ENCODE data around the gene SLC6A1.

The SLC6A1 gene

DNA sequence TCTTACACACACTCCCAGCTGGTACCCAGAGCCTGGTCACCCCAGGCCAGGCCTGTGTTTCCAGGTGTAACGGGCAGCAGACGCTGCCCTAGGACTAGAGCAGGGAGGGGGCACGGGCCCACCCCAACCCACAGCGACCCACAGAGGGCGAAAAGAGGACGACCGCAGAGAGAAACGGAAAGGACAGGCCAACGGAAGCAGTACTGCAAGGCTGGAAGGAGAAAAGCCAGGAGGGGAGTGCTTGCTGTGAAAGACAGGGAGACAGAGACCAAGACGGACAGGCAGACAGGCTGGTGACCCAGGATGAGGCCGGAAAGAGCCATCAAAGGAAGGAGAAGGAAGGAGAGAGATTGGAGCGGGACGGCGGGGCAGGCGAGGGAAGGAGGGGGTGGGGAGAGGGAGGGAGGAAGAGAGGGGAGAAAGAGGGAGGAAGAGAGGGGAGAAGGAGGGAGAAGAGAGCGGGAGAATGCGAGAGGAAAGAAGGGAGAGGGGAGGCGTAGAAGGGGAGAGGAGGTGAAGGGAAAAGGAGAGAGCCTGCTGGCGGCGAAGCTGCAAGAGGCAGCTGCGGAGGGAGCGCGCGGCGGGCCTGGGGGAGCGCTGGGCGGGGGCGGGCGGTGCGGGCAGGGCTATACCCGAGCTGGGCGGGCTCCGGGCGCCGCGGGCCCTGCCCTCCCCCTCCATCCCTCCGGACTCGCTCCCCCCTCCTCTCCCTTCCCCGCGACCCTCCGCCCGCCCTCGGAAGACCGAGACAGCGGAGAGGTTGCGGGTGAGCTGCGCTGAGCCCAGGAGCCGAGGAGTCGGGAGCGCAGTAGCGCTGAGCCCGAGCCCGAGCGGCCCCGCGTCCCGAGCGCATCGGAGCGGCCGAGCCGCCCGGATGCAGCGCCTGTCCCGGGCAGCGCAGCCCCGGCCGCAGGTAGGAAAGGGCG, at the start of gene SLC6A1:
Gene SLC6A1, plus strand, starts transcription at position 732 of the 926 bp plus-strand sequence. CDS start 24,464 bp downstream, outside the sequence.
- DNase-seq: no peak
- Histone ChIP-seq H3K27me3 (replicated peaks) (peaks cover 51% of the 10 kb centered on the region), H3K4me3 (ENCODE audit: low read depth, low read length) (peak within 1 kb of the TSS; percentile 41), H3K36me3 (replicated peaks) (no peaks in the 10 kb centered on the region), H3K27ac (no peak within 1 kb of the TSS)
- TF ChIP-seq, protein P1, sequence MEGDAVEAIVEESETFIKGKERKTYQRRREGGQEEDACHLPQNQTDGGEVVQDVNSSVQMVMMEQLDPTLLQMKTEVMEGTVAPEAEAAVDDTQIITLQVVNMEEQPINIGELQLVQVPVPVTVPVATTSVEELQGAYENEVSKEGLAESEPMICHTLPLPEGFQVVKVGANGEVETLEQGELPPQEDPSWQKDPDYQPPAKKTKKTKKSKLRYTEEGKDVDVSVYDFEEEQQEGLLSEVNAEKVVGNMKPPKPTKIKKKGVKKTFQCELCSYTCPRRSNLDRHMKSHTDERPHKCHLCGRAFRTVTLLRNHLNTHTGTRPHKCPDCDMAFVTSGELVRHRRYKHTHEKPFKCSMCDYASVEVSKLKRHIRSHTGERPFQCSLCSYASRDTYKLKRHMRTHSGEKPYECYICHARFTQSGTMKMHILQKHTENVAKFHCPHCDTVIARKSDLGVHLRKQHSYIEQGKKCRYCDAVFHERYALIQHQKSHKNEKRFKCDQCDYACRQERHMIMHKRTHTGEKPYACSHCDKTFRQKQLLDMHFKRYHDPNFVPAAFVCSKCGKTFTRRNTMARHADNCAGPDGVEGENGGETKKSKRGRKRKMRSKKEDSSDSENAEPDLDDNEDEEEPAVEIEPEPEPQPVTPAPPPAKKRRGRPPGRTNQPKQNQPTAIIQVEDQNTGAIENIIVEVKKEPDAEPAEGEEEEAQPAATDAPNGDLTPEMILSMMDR (IDR thresholded peaks at IDR 0.05; ENCODE audit: low read depth, low read length, missing control alignments): peak; percentile 37
- in situ Hi-C loops (cut with HindIII; ENCODE audit: low pct_ligation_motif_present, low sequenced_read_pairs): no loop called here

DNA sequence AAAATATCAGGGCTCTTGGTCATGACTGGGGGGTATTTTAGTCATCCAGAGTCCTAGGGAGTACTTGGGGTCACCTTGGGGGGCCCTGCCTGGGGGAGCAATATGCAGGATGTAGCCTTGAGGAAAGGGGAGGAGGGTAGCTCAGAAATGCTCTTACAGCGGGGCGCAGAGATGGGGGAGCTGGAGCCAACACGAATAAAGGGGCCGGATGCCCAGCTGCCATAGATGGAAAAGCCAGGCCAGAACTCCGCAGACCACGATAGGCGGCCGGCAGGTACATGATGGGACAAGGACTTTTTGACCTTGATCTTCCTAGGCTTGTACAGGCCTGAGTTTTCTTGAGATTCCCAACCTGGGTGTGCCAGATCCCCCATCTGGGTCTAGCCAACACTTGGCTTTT, 47.7 kb upstream of the SLC6A1 start:
- Histone ChIP-seq H3K27me3 (replicated peaks) (peaks cover 8% of the 10 kb centered on the region), H3K4me3 (ENCODE audit: low read depth, low read length) (no peak overlapping the region), H3K27ac (no peak overlapping the region), H3K36me3 (replicated peaks) (no peaks in the 10 kb centered on the region)
- DNase-seq: no peak
- TF ChIP-seq, protein P1 (IDR thresholded peaks at IDR 0.05; ENCODE audit: low read depth, low read length, missing control alignments): no peak
- in situ Hi-C loops (cut with HindIII; ENCODE audit: low pct_ligation_motif_present, low sequenced_read_pairs): no loop called here

DNA sequence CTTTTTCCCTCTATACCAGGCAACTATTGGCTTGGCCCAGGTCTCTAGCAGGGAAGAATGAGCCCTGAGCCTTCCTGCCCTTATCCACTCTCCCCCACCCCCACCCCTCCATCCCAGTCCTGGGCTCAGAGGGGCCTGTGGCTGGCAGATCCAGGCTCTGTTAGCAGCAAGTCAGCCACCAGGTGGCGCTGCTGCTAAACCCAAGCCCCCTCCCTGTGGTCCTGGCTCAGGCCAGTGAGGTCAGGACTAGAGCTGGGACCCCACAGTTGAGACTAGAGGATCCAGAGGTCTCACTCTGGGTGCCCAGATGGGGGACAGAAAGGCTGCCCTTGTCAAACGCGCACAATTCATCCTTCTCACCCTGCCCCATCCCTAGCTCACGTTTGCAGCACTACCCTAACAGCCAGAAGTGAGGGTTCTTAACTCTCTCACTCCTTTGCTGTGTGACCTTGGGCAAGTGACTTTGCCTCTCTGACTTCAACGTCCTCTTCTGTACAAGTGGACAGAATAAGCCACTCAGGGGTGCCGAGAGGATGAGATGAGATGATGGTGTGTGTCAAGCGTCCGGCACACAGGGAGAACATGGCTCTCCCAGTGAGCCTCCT, 46.8 kb upstream of the SLC6A1 start:
- Histone ChIP-seq H3K27ac (no peak overlapping the region), H3K36me3 (replicated peaks) (no peaks in the 10 kb centered on the region), H3K4me3 (ENCODE audit: low read depth, low read length) (no peak overlapping the region), H3K27me3 (replicated peaks) (peaks cover 8% of the 10 kb centered on the region)
- in situ Hi-C loops (cut with HindIII; ENCODE audit: low pct_ligation_motif_present, low sequenced_read_pairs): no loop called here
- TF ChIP-seq, protein P1 (IDR thresholded peaks at IDR 0.05; ENCODE audit: low read depth, low read length, missing control alignments): peak; percentile 87
- DNase-seq: no peak

DNA sequence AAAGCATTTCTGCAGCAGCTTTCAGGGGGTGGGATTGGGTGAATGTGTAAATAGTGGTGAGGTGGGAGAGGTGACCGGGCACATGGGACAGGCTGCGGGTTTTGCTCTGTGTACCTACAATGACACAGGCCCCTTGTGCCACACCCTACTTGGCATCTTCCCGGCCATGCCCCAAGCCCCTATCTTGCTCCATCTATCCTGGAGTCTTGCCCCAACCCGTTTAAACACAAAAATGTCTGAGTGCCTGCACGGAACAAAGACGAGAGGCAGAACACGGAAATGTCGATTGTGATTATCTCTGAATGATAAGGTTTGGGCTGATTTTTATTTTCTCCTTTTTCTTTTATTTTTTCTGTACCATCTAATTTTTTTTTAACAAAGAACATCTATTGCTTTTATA, 46.0 kb upstream of the SLC6A1 start:
- H3K36me3 ChIP-seq (replicated peaks): no peaks in the 10 kb centered on the region
- H3K4me3 ChIP-seq (ENCODE audit: low read depth, low read length): no peak overlapping the region
- DNase-seq: no peak
- in situ Hi-C loops (cut with HindIII; ENCODE audit: low pct_ligation_motif_present, low sequenced_read_pairs): no loop called here
- TF ChIP-seq, protein P1 (IDR thresholded peaks at IDR 0.05; ENCODE audit: low read depth, low read length, missing control alignments): no peak
- peaks cover 8% of the 10 kb centered on the region for H3K27me3 ChIP-seq (replicated peaks)
- H3K27ac ChIP-seq: no peak overlapping the region

DNA sequence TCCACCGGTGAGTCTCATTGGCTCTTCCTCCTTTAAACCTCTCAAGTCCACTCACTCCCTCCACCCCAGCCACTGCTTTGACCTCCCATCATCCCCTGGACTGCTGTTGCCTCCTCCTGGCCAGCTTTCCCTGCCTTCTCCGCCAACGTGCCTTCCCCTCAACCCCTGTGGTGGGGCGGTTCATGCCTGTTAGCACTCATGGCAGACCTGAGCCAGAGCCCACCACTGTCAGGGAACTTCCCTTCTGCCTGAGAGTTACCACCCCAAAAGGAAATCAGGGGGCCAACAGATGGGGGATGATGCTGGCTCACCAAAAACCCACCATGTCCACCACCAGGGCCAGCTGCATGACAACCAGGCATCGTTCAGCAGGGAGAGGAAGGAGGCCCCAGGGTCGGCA, 44.2 kb upstream of the SLC6A1 start:
- in situ Hi-C loops (cut with HindIII; ENCODE audit: low pct_ligation_motif_present, low sequenced_read_pairs): no loop called here
- TF ChIP-seq, protein P1 (IDR thresholded peaks at IDR 0.05; ENCODE audit: low read depth, low read length, missing control alignments): no peak
- DNase-seq: no peak
- H3K36me3 ChIP-seq (replicated peaks): no peaks in the 10 kb centered on the region
- H3K4me3 ChIP-seq (ENCODE audit: low read depth, low read length): no peak overlapping the region
- H3K27me3 ChIP-seq (replicated peaks): peaks cover 8% of the 10 kb centered on the region
- H3K27ac ChIP-seq: no peak overlapping the region
